NCI-H1092 (cell line): ENCODE data around the gene TNRC6B.
"Not testable (repeated sequence)": the region's sequence is repeated elsewhere in the genome, so short reads cannot be mapped to it uniquely, and the experiment has no call there.

Experiments
- DNase-seq: peaks from one replicate; lab custom pipeline; 2025; lab: John Stamatoyannopoulos, UW

Gene TNRC6B

DNA sequence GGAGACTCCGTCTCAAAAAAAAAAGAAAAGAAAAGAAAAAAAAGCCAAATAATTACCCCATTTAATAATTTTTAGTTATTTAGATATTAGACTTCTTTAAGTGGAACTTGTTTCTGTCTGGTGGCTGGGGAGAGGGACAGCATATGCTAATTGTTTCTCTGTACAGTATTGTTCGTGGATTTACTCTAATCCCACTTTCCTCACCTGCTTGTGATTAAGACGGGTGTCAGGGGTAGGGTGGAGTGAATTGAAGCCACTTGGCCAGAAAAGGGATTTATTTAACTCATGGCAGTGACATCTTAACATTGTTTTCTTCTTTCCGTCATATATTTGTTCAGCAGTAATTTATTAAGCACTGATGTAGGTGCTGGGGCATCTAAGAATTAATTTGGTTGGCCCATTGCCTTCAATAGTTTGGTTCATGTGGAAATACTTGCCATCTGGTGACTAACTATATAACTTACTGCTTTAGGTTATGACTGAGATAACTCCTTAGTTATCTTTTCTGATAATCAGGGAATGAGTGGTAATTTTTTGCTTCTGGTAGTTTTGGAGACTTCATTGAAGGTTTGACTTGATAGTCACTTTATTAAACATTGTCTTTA lies 4.6 kb downstream of the TNRC6B start:
- DNase-seq: no peak

DNA sequence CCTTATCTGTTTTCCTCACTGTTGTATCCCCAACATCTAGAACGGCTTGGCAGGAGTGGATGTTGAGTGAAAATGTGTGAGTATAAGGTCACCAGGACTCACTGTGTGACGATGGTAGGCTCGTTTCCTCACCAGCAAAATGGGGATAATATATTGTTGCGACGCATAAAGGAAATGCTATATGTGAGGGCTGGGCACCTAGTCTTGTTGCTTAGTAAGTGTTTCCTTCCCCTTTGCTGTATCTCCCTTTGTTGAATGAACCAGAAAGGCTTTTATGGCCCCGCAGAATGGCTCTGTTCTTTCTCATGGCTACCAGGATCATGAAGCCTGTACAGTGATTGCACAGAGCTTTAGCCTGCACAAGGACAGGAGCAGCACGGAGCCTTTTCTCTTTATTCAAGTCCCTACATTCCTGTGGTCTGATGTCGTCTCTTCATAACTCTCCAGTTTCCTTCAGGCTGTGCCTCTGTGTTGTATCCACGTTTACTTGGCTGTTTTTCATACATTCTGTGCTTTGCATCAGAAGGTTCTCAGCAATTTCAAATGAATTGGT lies 5.4 kb downstream of the TNRC6B start:
- no peak for DNase-seq

- DNase-seq: not testable (repeated sequence)
These were observed 5.9 kb downstream of the TNRC6B start for GRCh38 chr22:40183603-40184002.

- DNase-seq: no peak
These were observed 9.7 kb downstream of the TNRC6B start for GRCh38 chr22:40187389-40187788.

DNA sequence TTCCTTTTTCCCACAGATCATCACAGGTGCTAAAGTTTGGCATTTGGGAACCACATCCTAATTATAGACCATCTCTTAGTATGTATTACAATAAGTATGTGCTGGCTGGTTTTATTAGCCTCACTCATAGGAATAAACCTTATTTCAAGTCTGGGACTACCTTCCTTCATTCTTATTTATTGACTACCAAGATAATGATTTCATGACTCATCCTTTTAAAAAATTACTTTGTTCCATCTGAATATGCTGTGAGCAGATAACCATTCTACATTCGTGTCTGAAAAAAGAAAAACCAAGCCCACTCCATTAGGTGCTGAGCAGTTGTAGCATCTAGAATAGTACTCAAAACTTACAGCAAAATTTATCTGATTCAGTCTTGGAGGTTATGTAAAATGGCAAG lies 12.3 kb downstream of the TNRC6B start:
- no peak for DNase-seq

GRCh38 chr22:40190501-40190900 lies 12.8 kb downstream of the TNRC6B start:
- no peak for DNase-seq

DNA sequence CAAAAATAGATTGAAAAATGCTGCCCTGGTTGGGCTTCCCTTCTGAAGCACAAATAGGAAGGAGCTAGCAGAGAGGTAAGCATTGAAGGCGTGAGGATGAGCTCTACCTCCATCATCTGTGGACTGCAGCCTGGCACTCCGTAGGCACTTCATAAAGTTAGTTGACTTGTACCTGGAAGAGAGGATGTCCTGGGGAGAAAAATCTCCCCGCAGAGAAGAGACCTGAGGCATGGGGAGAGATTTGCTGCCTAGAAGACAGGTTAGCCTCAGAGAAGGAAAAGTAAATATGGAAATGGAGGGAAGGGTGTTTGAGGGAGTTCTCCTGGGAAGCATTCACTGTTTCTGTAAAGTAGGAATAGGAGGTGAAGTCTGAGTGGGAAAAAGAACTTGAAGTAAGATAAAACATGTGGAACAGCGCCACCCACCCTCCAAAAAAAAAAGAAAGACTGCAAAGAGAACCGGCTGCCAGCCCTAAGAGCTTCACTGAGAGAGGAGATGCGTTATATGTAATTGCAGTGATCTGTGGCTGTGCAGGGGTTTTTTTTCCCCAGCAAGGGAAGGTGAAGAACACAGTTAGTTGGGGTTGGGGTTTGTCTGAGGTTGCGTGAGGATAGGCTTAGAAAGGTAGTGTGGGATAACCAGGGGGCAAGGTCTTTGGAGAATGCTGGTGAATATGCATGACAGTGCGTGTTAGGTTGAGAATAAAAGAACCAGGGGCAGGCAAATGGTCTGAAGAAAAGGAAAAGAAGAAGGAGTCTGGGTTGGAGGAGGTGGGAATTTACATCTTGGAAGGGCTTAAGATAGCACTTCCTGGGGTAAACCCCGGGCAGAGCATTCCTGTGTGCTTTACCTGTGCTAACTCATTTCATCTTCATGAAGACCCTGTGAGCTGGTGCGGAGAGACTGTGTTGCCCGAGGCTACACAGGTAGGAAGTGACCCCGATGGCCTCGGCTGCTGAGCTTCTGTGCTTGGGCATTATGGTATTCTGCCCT lies 16.0 kb downstream of the TNRC6B start:
- no peak for DNase-seq

- DNase-seq: no peak
These were observed 16.9 kb downstream of the TNRC6B start for GRCh38 chr22:40194656-40195055.

DNA sequence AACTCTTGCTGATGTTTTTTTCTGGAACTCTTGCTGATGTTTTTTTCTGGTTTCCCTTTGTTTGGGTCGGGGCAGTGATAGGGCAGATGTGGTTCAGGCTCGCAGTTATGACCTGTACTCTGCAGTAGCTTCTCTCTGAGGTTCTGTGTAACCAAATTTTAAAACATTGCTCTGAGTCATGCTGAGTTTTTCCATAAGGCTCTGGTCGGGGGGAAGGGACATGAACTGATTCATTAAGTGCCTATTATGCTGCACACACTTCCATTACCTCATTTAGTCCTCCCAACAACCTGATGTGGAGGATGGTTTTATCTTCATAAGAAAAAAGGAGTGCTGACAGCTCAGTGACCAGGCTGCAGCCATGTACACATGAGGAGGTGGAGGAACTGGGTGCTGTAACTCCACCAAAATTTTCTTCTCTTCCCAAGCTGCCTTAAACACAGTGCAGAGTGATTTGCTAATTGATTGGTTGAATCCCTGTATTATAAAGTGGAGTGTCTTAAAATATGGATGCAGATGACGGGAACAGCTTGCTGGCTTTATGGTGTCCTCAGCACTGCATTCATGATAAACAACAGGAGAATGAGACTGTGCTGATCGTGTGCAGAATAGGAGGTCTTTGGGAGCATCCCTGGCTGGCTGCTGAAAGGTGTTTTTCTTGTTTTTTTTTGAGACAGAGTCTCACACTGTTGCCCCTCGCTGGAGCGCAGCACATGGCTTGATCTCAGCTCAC lies 19.1 kb downstream of the TNRC6B start:
- no peak for DNase-seq

GRCh38 chr22:40197421-40197820 lies 19.7 kb downstream of the TNRC6B start:
- DNase-seq: not testable (repeated sequence)

- DNase-seq: no peak
These were observed 21.0 kb downstream of the TNRC6B start for GRCh38 chr22:40198733-40199132.

GRCh38 chr22:40199223-40199622 lies 21.5 kb downstream of the TNRC6B start:
- no peak for DNase-seq

- no peak for DNase-seq
These were observed 22.1 kb downstream of the TNRC6B start for GRCh38 chr22:40199852-40200251.

DNA sequence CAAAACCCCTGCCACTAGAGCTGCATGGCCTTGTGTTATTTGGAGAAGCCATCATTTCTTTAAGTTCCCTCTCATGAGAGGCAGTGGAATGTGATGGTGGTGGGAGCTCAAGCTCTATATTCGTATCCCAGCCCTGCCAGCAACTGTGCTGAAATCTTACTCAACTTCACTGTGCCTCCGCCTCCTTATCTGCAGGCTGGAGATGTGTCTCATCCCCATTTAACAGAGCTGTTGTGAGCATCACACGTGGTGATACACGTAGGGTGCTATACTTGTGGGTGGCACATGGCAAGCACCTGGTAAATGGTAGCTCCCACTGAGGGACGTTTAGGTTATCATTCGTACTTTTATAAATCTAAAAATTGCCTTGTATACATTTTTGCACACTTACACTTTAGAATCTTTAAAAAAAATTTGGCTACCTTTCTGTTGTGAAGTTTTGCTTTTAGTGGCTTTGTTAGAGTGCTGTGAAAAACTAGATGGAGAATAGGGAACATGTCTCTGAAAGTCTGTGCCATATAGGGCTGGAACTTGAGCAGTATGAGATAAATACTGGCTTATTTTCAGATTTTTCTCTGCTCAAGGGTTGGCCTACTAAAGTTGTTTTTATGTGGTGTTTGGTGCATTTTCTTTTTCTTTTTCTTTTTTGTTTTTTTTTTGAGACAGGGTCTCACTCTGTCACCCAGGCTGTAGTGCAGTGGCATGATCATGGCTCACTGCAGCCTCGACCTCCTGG lies 23.2 kb downstream of the TNRC6B start:
- no peak for DNase-seq

- DNase-seq: no peak
These were observed 24.7 kb downstream of the TNRC6B start for GRCh38 chr22:40202225-40202944.

DNA sequence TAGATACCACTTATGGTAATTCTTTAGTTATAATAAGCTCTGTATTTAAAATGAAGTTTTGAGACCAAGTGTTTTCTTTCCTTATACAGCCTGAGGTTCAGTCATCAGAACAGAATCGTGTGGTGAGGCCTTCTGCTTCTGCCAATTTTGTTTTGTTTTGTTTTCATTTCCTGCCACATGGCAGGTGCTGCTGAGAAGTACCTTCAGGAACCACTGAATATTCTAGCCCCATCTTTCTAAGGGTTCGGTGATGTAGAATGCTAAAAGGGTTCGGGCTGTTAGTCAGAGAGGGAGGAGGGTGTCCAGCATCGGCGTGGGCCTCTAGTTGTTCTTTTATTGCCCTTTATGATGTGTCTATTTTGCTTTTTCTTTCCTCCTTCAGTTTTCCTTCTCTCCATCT lies 25.8 kb downstream of the TNRC6B start:
- DNase-seq: peak; percentile 17

GRCh38 chr22:40204321-40205116 lies 26.8 kb downstream of the TNRC6B start:
- DNase-seq: no peak

GRCh38 chr22:40206561-40206960 lies 28.8 kb downstream of the TNRC6B start:
- DNase-seq: no peak

GRCh38 chr22:40210818-40211217 lies 33.1 kb downstream of the TNRC6B start:
- no peak for DNase-seq

GRCh38 chr22:40211476-40212054 lies 33.8 kb downstream of the TNRC6B start:
- DNase-seq: no peak
